ENCODE measurements around the gene SLC6A9.

GRCh38 chr1:43957407-43958040 is 73.7 kb downstream of the SLC6A9 start:
- no peak for TF ChIP-seq CTCF (IDR thresholded peaks at IDR 0.05 in 4 of 5, conservative IDR thresholded peaks at IDR 0.05 in 1 of 5)
- TF ChIP-seq POLR2A (IDR thresholded peaks at IDR 0.05), result no peak

Data from gastrocnemius medialis (tissue), 4 donors.